CD4-positive, alpha-beta T cell (primary cell): Measurements from ENCODE around the gene ATP13A5. TPM values are rescaled to one million over a fixed set of nuclear protein-coding genes. Genes with fewer than 3 reads are reported as not detected.

Source experiments
- ATAC-seq: fragments of 200-7000 bp; cut with Tn5 transposase; one replicate; pipeline ENCODE4 v1.10.0; 2022; ENCODE audit warnings: mild to moderate bottlenecking; ENCODE audit not compliant: poor library complexity
- CTCF ChIA-PET: fragments of 350-600 bp; sonication (Branson Sonifier 250); formaldehyde crosslinking; loops from one replicate; lab custom pipeline; 2021; ENCODE audit warnings: antibody characterized with exemption, inconsistent platforms; lab: Charles Lee
- POLR2A ChIA-PET: fragments of 350-600 bp; sonication (Branson Sonifier 250); formaldehyde crosslinking; loops from one replicate; lab custom pipeline; 2021; ENCODE audit warnings: antibody characterized with exemption, inconsistent platforms; lab: Charles Lee
- DNase-seq, 14 experiments: peaks; one replicate each; pipeline ENCODE4 v3.0.0-alpha.2; 2013 to 2020; ENCODE audit warnings: mixed read lengths in 2 of 14
- H3K27ac ChIP-seq, 2 donors: one replicate each; pipeline versions ENCODE4 v1.5.1 to v1.7.0; 2013; ENCODE audit warnings: low read length in 2 of 2, low read depth in 1 of 2, mild to moderate bottlenecking in 1 of 2
- H3K27me3 ChIP-seq, 2 experiments: 1 replicate in 1 of 2; 2 replicates in 1 of 2; pipeline versions ENCODE4 v1.6.1 to v1.7.0; 2013; ENCODE audit warnings: low read length in 2 of 2, control low read depth in 1 of 2, mild to moderate bottlenecking in 1 of 2, moderate library complexity in 1 of 2; ENCODE audit not compliant: insufficient read depth in 2 of 2, control insufficient read depth in 1 of 2
- H3K36me3 ChIP-seq: one replicate; pipeline ENCODE4 v1.6.1; 2013; ENCODE audit warnings: low read length, control low read depth; ENCODE audit not compliant: insufficient read depth
- H3K4me1 ChIP-seq: one replicate; pipeline ENCODE4 v1.6.1; 2013; ENCODE audit warnings: low read length, control low read depth; ENCODE audit not compliant: insufficient read depth
- H3K4me3 ChIP-seq: one replicate; pipeline ENCODE4 v1.5.1; 2013; ENCODE audit warnings: mild to moderate bottlenecking, low read length, moderate library complexity
- H3K9me3 ChIP-seq, 2 experiments: 1 replicate in 1 of 2; 2 replicates in 1 of 2; pipeline versions ENCODE4 v1.6.1 to v1.7.0; 2013; ENCODE audit warnings: low read length in 2 of 2, mild to moderate bottlenecking in 2 of 2, control low read depth in 1 of 2, moderate library complexity in 1 of 2; ENCODE audit not compliant: control insufficient read depth in 1 of 2, insufficient read depth in 1 of 2
- H3K27ac Mint-ChIP-seq: one replicate; pipeline ENCODE4 v1.8.0; 2020; ENCODE audit warnings: mixed read lengths
- H3K27me3 Mint-ChIP-seq: one replicate; pipeline ENCODE4 v1.8.0; 2021; ENCODE audit warnings: mixed read lengths
- H3K36me3 Mint-ChIP-seq: one replicate; pipeline ENCODE4 v1.8.0; 2021; ENCODE audit warnings: low read depth, mixed read lengths
- H3K4me1 Mint-ChIP-seq: one replicate; pipeline ENCODE4 v1.8.0; 2021; ENCODE audit warnings: low read depth, mixed read lengths
- H3K4me3 Mint-ChIP-seq: one replicate; pipeline ENCODE4 v1.8.0; 2020; ENCODE audit warnings: mild to moderate bottlenecking, mixed read lengths
- H3K9me3 Mint-ChIP-seq: one replicate; pipeline ENCODE4 v1.8.0; 2020; ENCODE audit warnings: mixed read lengths
- intact Hi-C, 2 experiments: fragments of 100-400 bp; cut with DNase I in 1 of 2; cut with micrococcal nuclease in 1 of 2; formaldehyde crosslinking; loops; one replicate each; pipeline versions ENCODE4 v1.15.1 to v1.9.0; 2023 to 2025; cut with DNase I, micrococcal nuclease
- total RNA-seq, 174 experiments: library from RNA in 2 of 174; stranded (reverse) in 2 of 174; gene quantifications; one replicate each; pipeline ENCODE4 v1.2.3 and lab custom pipeline; 2021 to 2026
- TF ChIP-seq, protein P1 (sequence below): fragments of 200-600 bp; IDR thresholded peaks from one replicate; pipeline ENCODE4 v1.8.0; 2022; ENCODE audit warnings: antibody characterized with exemption, mild to moderate bottlenecking

ATP13A5 gene
- total RNA-seq, 2 experiments from 2014 or later = not detected

DNA sequence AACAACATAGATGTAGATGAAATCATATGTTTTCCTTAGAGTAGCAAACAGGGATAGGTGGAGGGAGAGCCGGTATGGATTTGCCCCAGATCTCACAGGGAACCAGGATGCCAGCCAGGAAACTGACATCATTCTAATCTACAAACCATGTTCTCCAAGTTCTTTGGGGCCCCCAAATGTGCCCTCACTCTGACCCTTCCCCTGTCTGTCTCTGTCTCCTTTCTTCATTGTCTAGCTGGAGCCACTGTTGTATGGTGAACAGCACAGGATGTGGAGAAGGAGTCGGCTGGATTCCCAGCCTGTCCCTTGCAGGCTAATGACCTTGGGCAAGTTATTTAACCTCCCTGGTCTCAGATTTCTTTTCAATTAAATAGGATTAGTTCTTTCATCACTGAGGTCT, 962 bp downstream of the ATP13A5 start:
- ATAC-seq (no peak), DNase-seq (no peak)
- H3K9me3 Mint-ChIP-seq = no peaks in the 10 kb centered on the region
- H3K36me3 Mint-ChIP-seq = no peaks in the 10 kb centered on the region
- intact Hi-C loops = no loop called here
- no peaks in the 10 kb centered on the region for H3K9me3 ChIP-seq
- H3K27ac ChIP-seq = no peak overlapping the region
- no peaks in the 10 kb centered on the region for H3K4me1 Mint-ChIP-seq
- POLR2A ChIA-PET = no interaction called here
- no peak overlapping the region for H3K4me3 ChIP-seq
- no peaks in the 10 kb centered on the region for H3K36me3 ChIP-seq
- peaks cover 4 to 7% of the 10 kb centered on the region in 2 experiments for H3K27me3 ChIP-seq
- H3K4me1 ChIP-seq = no peaks in the 10 kb centered on the region
- peaks cover 49% of the 10 kb centered on the region for H3K27me3 Mint-ChIP-seq
- H3K27ac Mint-ChIP-seq = no peak overlapping the region
- CTCF ChIA-PET = no interaction called here
- no peak overlapping the region for H3K4me3 Mint-ChIP-seq
- TF ChIP-seq, protein P1, sequence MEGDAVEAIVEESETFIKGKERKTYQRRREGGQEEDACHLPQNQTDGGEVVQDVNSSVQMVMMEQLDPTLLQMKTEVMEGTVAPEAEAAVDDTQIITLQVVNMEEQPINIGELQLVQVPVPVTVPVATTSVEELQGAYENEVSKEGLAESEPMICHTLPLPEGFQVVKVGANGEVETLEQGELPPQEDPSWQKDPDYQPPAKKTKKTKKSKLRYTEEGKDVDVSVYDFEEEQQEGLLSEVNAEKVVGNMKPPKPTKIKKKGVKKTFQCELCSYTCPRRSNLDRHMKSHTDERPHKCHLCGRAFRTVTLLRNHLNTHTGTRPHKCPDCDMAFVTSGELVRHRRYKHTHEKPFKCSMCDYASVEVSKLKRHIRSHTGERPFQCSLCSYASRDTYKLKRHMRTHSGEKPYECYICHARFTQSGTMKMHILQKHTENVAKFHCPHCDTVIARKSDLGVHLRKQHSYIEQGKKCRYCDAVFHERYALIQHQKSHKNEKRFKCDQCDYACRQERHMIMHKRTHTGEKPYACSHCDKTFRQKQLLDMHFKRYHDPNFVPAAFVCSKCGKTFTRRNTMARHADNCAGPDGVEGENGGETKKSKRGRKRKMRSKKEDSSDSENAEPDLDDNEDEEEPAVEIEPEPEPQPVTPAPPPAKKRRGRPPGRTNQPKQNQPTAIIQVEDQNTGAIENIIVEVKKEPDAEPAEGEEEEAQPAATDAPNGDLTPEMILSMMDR = no peak

DNA sequence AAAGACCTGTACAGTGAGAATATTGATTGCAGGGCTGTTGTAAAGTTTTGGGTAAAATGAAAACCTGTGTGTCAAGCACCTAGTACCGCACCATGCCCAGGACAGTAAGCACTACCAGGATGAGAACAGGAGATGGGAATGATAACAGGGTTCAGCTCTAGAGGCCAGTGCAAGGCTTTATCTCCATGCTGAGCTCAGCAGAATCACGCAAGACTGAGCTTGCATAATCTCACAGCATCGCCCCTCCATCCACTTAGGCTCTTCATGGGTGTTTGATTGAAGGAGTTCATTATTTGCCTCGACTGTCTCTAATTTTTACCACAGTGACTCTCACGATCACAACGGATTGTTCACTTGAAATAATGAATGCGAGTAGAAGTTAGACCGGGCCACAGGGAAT, 2.9 kb downstream of the ATP13A5 start:
- ATAC-seq = no peak
- Mint-ChIP-seq H3K4me3 (no peak overlapping the region), H3K27me3 (peaks cover 44% of the 10 kb centered on the region), H3K4me1 (no peaks in the 10 kb centered on the region), H3K36me3 (no peaks in the 10 kb centered on the region), H3K9me3 (no peaks in the 10 kb centered on the region), H3K27ac (no peak overlapping the region)
- H3K27me3 ChIP-seq = peaks cover 4 to 7% of the 10 kb centered on the region in 2 experiments
- H3K4me3 ChIP-seq = no peak overlapping the region
- ChIA-PET POLR2A (no interaction called here), CTCF (no interaction called here)
- no peaks in the 10 kb centered on the region for H3K36me3 ChIP-seq
- no peaks in the 10 kb centered on the region for H3K4me1 ChIP-seq
- TF ChIP-seq, protein P1 = no peak
- DNase-seq = no peak
- intact Hi-C loops = no loop called here
- H3K27ac ChIP-seq = no peak overlapping the region
- no peaks in the 10 kb centered on the region for H3K9me3 ChIP-seq

DNA sequence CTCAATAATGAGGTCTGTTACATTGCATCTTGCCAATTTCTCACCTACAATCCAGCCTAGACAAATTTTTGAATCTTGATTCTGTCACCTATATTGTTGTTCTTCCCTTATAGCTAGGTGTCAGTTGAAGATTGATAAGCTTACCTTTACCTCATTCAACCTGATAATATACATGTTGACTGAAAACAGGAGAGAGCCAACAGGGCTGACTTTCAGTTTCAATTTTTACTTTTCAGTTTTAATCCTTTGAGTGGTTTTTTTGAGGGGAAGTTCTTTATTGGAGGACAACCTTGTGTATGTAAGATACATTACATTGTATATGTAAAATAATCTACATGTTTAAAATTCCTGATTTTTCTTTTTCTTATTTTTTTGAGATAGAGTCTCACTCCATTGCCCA, 5.8 kb downstream of the ATP13A5 start:
- TF ChIP-seq, protein P1 = no peak
- no peak for DNase-seq
- Mint-ChIP-seq H3K36me3 (no peaks in the 10 kb centered on the region), H3K27me3 (peaks cover 32% of the 10 kb centered on the region), H3K27ac (no peak overlapping the region), H3K4me1 (no peaks in the 10 kb centered on the region), H3K9me3 (no peaks in the 10 kb centered on the region), H3K4me3 (no peak overlapping the region)
- ATAC-seq = no peak
- Histone ChIP-seq H3K9me3 (no peaks in the 10 kb centered on the region), H3K4me1 (no peaks in the 10 kb centered on the region), H3K36me3 (no peaks in the 10 kb centered on the region), H3K27me3 (peaks cover 0 to 4% of the 10 kb centered on the region in 2 experiments), H3K4me3 (no peak overlapping the region), H3K27ac (no peak overlapping the region)
- intact Hi-C loops = no loop called here
- ChIA-PET POLR2A (no interaction called here), CTCF (no interaction called here)
